OCI-LY7 (cell line): ENCODE results near the gene CCNI2. TPM values are rescaled to one million over a fixed set of nuclear protein-coding genes. Genes with fewer than 3 reads are reported as not detected.

Experiments
- BruUV-seq: library from RNA; stranded (reverse); fragments of 400-500 nt; replicated peaks from 2 replicates; lab custom pipeline; 2021; lab: Mats Ljungman, UMichigan
- CTCF ChIA-PET: fragments of 300-600 bp; sonication (Branson Sonifier 250); formaldehyde crosslinking; loops from one replicate; lab custom pipeline; 2022; ENCODE audit warnings: antibody characterized with exemption; ENCODE audit not compliant: unreplicated experiment; lab: Charles Lee
- POLR2A ChIA-PET: fragments of 300-600 bp; sonication (Branson Sonifier 250); formaldehyde crosslinking; loops from one replicate; lab custom pipeline; 2022; ENCODE audit warnings: antibody characterized with exemption; lab: Charles Lee
- DNase-seq: peaks from one replicate; pipeline ENCODE4 v3.0.0-alpha.2; 2015; ENCODE audit warnings: low spot score
- H2AFZ ChIP-seq: fragments of 200-600 bp; sonication (generic), shearing (Covaris generic); 2 replicates; pipeline ENCODE4 v1.6.1; 2014; ENCODE audit warnings: mild to moderate bottlenecking, antibody characterized with exemption, low read length, moderate library complexity
- H3K27ac ChIP-seq: fragments of 200-600 bp; sonication (generic); 2 replicates; pipeline ENCODE4 v1.5.1; 2014; ENCODE audit warnings: mixed run types, low read depth, mild to moderate bottlenecking, moderate library complexity, low read length, inconsistent platforms; ENCODE audit not compliant: poor library complexity, severe bottlenecking
- H3K36me3 ChIP-seq: fragments of 200-600 bp; sonication (generic); 2 replicates; pipeline ENCODE4 v1.6.1; 2014; ENCODE audit warnings: mild to moderate bottlenecking, antibody characterized with exemption, low read length, moderate library complexity, mixed read lengths; ENCODE audit not compliant: insufficient read depth
- H3K4me1 ChIP-seq: fragments of 200-600 bp; sonication (generic); 2 replicates; pipeline ENCODE4 v1.5.1; 2014; ENCODE audit warnings: mild to moderate bottlenecking, low read length; ENCODE audit not compliant: insufficient read depth, poor library complexity, severe bottlenecking
- H3K4me2 ChIP-seq: fragments of 200-600 bp; sonication (generic); 2 replicates; pipeline ENCODE4 v1.6.1; 2014; ENCODE audit warnings: mild to moderate bottlenecking, low read length
- H3K4me3 ChIP-seq: fragments of 200-600 bp; sonication (generic); 2 replicates; pipeline ENCODE4 v1.5.1; 2014; ENCODE audit warnings: mild to moderate bottlenecking, low read depth, low read length; ENCODE audit not compliant: poor library complexity, severe bottlenecking
- H3K79me2 ChIP-seq: fragments of 200-600 bp; sonication (generic); 2 replicates; pipeline ENCODE4 v1.6.1; 2016; ENCODE audit warnings: low read depth, mild to moderate bottlenecking, low read length, moderate library complexity, mixed read lengths; ENCODE audit not compliant: insufficient read depth
- H3K9me2 ChIP-seq: fragments of 200-600 bp; sonication (generic); 2 replicates; pipeline ENCODE4 v1.6.1; 2016; ENCODE audit warnings: mild to moderate bottlenecking, low read length, mixed read lengths; ENCODE audit not compliant: insufficient read depth
- H3K9me3 ChIP-seq: fragments of 200-600 bp; sonication (generic); 2 replicates; pipeline ENCODE4 v1.6.1; 2014; ENCODE audit warnings: mild to moderate bottlenecking, mixed run types, low read length, mixed read lengths
- H4K20me1 ChIP-seq: fragments of 200-600 bp; sonication (generic); 2 replicates; pipeline ENCODE4 v1.6.1; 2014; ENCODE audit warnings: mild to moderate bottlenecking, antibody characterized with exemption, low read length, moderate library complexity, mixed read lengths; ENCODE audit not compliant: insufficient read depth
- EZH2phosphoT487 ChIP-seq: fragments of 200-600 bp; sonication (generic); IDR thresholded peaks from 2 replicates; pipeline ENCODE4 v1.6.1; 2018; ENCODE audit warnings: low read depth, borderline replicate concordance, mild to moderate bottlenecking, mixed run types, antibody characterized with exemption, low read length, moderate library complexity, mixed read lengths
- intact Hi-C: fragments of 100-400 bp; cut with micrococcal nuclease; formaldehyde crosslinking; loops from one replicate; pipeline ENCODE4 v1.10.0; 2022; ENCODE audit not compliant: unreplicated experiment
- total RNA-seq, 2 experiments: library from RNA; depleted of rRNA in 1 of 2; stranded (reverse); fragments of >200 nt in 1 of 2; shearing (Covaris generic) in 1 of 2; gene quantifications; 2 replicates each; pipeline ENCODE4 v1.2.3, GENCODE V29; 2014 to 2022
- TF ChIP-seq, protein P1 (sequence below): fragments of 200-600 bp; sonication (generic); conservative IDR thresholded peaks from 2 replicates; pipeline ENCODE4 v1.5.1; 2014; ENCODE audit warnings: mild to moderate bottlenecking, antibody characterized with exemption, low read length, moderate library complexity, mixed read lengths

Gene CCNI2
- total RNA-seq, 2 experiments from 2014 or later: not detected

DNA sequence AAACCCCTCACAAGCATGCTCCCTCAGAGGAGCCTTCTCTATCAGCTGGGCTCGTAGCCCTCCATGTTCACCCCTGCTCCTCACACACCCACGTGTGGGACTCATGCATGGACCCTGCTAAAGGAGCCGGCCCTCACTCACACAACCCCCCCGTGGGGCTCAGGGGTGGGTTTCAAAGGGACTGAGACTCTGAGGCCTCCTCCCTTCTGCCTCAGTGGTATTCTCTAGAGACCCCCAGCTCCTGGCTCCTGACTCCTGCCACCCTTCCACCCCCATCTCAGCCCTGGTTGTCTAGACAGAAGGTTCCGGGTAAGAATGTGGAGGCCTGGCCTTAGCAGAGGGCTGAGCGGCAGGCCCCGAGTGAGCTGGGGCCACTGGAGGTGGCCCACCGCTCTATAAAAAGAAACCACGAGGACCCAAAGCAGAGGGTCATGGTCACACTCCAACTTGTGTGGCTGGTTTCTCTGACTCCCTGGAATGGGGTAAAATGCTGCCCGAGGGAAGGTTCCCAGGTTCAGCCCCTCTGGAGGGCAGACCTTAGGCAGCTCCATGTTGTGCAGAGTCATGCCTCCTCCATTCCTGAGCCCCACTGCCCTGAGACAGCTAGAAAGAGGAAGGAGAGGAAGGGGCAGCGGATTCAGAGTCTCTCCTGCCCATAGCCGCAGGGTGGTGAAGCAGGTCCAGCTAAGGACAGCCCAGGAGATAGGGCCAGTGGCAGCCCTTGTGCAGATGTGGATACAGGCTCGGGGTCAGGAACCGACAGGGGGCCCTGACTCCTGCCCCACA, 19.0 kb downstream of the CCNI2 start:
- Histone ChIP-seq H3K9me3 (no peaks in the 10 kb centered on the region), H3K9me2 (no peaks in the 10 kb centered on the region), H3K79me2 (no peaks in the 10 kb centered on the region), H4K20me1 (no peaks in the 10 kb centered on the region), H3K27ac (no peak overlapping the region), H3K4me1 (no peaks in the 10 kb centered on the region), H2AFZ (no peak overlapping the region), H3K4me2 (no peak overlapping the region), H3K36me3 (no peaks in the 10 kb centered on the region), H3K4me3 (no peak overlapping the region)
- no peak for TF ChIP-seq EZH2phosphoT487
- TF ChIP-seq, protein P1, sequence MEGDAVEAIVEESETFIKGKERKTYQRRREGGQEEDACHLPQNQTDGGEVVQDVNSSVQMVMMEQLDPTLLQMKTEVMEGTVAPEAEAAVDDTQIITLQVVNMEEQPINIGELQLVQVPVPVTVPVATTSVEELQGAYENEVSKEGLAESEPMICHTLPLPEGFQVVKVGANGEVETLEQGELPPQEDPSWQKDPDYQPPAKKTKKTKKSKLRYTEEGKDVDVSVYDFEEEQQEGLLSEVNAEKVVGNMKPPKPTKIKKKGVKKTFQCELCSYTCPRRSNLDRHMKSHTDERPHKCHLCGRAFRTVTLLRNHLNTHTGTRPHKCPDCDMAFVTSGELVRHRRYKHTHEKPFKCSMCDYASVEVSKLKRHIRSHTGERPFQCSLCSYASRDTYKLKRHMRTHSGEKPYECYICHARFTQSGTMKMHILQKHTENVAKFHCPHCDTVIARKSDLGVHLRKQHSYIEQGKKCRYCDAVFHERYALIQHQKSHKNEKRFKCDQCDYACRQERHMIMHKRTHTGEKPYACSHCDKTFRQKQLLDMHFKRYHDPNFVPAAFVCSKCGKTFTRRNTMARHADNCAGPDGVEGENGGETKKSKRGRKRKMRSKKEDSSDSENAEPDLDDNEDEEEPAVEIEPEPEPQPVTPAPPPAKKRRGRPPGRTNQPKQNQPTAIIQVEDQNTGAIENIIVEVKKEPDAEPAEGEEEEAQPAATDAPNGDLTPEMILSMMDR: no peak
- POLR2A ChIA-PET: no interaction called here
- intact Hi-C loops: no loop called here
- DNase-seq: no peak
- CTCF ChIA-PET: no interaction called here
- BruUV-seq: no TSS peak

DNA sequence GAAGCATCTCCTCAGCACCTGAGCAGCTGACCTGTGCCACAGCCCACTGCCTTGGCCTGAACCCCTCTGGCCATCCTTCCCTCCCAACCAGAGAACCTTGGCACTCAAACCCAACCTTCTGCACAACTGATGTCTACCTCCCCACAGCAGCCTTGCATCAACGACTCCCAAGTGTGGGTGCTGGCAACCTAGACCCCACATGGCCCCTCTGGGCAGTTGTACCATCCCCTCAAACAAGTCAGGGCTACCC, 19.5 kb downstream of the CCNI2 start:
- H3K4me1 ChIP-seq: no peaks in the 10 kb centered on the region
- H3K9me2 ChIP-seq: no peaks in the 10 kb centered on the region
- DNase-seq: no peak
- CTCF ChIA-PET: no interaction called here
- no peaks in the 10 kb centered on the region for H4K20me1 ChIP-seq
- no peaks in the 10 kb centered on the region for H3K36me3 ChIP-seq
- H3K4me2 ChIP-seq: no peak overlapping the region
- H3K4me3 ChIP-seq: no peak overlapping the region
- TF ChIP-seq, protein P1: no peak
- BruUV-seq: no TSS peak
- H3K9me3 ChIP-seq: no peaks in the 10 kb centered on the region
- no peaks in the 10 kb centered on the region for H3K79me2 ChIP-seq
- intact Hi-C loops: no loop called here
- POLR2A ChIA-PET: no interaction called here
- H3K27ac ChIP-seq: no peak overlapping the region
- H2AFZ ChIP-seq: no peak overlapping the region

DNA sequence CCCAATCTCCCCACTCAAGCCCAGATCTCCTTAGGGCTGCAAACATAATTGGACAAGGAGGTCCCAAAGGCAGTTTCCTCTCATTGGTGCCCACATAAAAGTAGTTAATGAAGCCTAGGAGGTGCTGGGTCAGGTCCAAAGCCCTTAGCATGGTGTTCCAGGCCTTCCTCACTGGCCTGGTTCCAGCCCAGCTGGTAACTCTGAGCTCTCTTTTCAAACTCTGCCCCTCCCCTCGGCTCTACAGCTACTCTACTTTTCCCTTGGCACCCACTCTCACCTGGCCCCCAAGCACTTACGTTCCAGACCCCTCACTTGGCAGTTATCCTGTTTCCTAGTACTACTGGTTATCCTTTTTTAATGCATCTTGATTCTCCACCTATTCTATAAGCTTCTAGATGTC, 19.9 kb downstream of the CCNI2 start:
- no peak overlapping the region for H3K4me3 ChIP-seq
- no peak overlapping the region for H2AFZ ChIP-seq
- H3K36me3 ChIP-seq: no peaks in the 10 kb centered on the region
- H3K27ac ChIP-seq: no peak overlapping the region
- TF ChIP-seq, protein P1: no peak
- no peak for TF ChIP-seq EZH2phosphoT487
- ChIA-PET POLR2A (no interaction called here), CTCF (interaction anchor here (0.8 kb wide), 1 partner anchor 12 kb away, joined by 3 read pairs; no protein-coding TSS in a partner anchor)
- H3K9me2 ChIP-seq: no peaks in the 10 kb centered on the region
- no peak overlapping the region for H3K4me2 ChIP-seq
- DNase-seq: no peak
- H3K9me3 ChIP-seq: no peaks in the 10 kb centered on the region
- H3K4me1 ChIP-seq: no peaks in the 10 kb centered on the region
- H3K79me2 ChIP-seq: no peaks in the 10 kb centered on the region
- no peaks in the 10 kb centered on the region for H4K20me1 ChIP-seq
- BruUV-seq: no TSS peak
- intact Hi-C loops: no loop called here
